ENCODE measurements around the gene DDR2.

The DDR2 gene

DNA sequence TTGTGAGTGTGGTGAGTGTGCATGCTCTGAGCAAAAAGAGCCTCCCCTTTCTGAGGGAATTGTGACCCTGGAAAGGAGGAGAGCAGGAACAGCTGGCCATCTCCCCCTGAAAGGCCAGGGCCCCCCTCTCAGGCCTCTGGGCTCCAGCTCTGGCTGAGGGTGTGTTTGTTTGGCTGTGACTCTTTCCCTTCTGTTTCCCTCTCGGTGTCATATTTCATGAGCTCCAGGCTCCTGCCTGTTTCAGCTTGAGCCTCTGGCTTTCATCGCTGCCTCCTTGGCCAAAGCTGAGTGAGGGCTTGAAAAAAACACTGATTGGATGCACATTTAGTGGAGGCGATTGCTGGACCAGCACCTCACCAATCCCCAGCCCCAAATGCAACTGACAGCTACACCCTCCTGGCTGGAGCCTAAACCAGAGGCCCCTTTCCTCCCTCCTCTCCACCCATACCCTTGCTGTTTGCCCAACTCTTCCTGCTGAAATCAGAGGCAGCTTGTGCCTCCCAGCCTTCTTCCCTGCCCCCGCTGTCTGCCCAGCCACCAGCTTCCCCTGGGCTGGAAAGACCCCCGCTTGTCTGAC is 64.1 kb downstream of the DDR2 start:
- Histone ChIP-seq H3K79me2 (ENCODE audit: low read length) (no peaks in the 10 kb centered on the region), H3K27me3 (ENCODE audit: low read depth, low read length) (no peaks in the 10 kb centered on the region), H3K27ac (ENCODE audit: low read length) (no peak overlapping the region), H3K4me2 (ENCODE audit: low read length) (no peak overlapping the region), H3K36me3 (replicated peaks; ENCODE audit: low read depth, low read length) (no peaks in the 10 kb centered on the region), H3K9me3 (ENCODE audit: insufficient read depth, low read length) (no peaks in the 10 kb centered on the region), H2AFZ (ENCODE audit: low read depth, low read length) (no peak overlapping the region), H3K9ac (ENCODE audit: low read length) (no peak overlapping the region), H4K20me1 (ENCODE audit: insufficient read depth, low read length) (no peaks in the 10 kb centered on the region), H3K4me3 (ENCODE audit: low read length) (no peak overlapping the region), H3K4me1 (ENCODE audit: low read length) (0 out of 2 replicates have a peak, but pooled peaks cover 4% of the 10 kb centered on the region)
- TF ChIP-seq, protein P1, sequence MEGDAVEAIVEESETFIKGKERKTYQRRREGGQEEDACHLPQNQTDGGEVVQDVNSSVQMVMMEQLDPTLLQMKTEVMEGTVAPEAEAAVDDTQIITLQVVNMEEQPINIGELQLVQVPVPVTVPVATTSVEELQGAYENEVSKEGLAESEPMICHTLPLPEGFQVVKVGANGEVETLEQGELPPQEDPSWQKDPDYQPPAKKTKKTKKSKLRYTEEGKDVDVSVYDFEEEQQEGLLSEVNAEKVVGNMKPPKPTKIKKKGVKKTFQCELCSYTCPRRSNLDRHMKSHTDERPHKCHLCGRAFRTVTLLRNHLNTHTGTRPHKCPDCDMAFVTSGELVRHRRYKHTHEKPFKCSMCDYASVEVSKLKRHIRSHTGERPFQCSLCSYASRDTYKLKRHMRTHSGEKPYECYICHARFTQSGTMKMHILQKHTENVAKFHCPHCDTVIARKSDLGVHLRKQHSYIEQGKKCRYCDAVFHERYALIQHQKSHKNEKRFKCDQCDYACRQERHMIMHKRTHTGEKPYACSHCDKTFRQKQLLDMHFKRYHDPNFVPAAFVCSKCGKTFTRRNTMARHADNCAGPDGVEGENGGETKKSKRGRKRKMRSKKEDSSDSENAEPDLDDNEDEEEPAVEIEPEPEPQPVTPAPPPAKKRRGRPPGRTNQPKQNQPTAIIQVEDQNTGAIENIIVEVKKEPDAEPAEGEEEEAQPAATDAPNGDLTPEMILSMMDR (IDR thresholded peaks at IDR 0.05; ENCODE audit: low read depth, low read length) = no peak
- TF ChIP-seq EZH2phosphoT487 (IDR thresholded peaks at IDR 0.05; ENCODE audit: low read depth) = no peak

DNA sequence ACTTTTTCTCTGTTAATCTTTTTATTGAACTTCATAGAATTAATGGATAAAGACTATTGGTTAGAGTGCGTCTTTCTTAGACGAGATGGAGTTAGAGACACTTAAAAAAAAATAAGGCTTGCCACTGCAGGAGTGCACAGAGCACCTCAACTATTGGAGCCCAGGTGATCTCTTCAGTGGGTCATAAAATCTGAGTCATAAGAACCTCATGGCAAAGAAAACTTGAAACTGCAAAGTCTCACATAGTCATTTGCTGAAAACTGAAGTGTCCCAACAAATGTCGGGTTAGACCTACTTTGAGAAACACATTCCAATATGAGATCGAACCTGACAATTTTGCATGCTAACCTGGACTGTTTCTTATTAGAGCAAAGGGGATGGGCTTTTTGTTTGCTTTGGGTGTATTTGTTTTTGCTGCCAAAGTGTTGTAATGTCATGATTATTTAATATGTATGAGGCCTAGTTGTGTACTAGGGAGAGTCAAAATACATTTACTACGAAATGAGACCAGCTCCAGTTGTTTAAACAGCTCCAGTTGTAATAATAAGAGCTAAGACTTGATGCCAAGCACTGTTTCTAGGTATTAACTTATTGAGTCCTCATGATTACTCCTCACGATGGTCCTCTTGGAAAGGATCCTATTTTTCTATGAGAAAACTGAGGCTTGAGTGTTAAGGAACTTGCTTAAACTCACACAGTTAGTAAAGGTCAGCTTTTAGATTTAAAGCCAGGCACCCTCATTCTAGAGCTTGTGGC is 65.1 kb downstream of the DDR2 start:
- Histone ChIP-seq H3K9ac (ENCODE audit: low read length) (no peak overlapping the region), H3K4me2 (ENCODE audit: low read length) (no peak overlapping the region), H3K4me3 (ENCODE audit: low read length) (no peak overlapping the region), H3K36me3 (replicated peaks; ENCODE audit: low read depth, low read length) (no peaks in the 10 kb centered on the region), H3K79me2 (ENCODE audit: low read length) (no peaks in the 10 kb centered on the region), H3K27ac (ENCODE audit: low read length) (no peak overlapping the region), H3K9me3 (ENCODE audit: insufficient read depth, low read length) (no peaks in the 10 kb centered on the region), H4K20me1 (ENCODE audit: insufficient read depth, low read length) (no peaks in the 10 kb centered on the region), H2AFZ (ENCODE audit: low read depth, low read length) (no peak overlapping the region), H3K27me3 (ENCODE audit: low read depth, low read length) (no peaks in the 10 kb centered on the region), H3K4me1 (ENCODE audit: low read length) (peaks cover 4% of the 10 kb centered on the region; the same call in 1 of the 2 replicates)
- TF ChIP-seq, protein P1 (IDR thresholded peaks at IDR 0.05; ENCODE audit: low read depth, low read length) = no peak
- no peak for TF ChIP-seq EZH2phosphoT487 (IDR thresholded peaks at IDR 0.05; ENCODE audit: low read depth)

DNA sequence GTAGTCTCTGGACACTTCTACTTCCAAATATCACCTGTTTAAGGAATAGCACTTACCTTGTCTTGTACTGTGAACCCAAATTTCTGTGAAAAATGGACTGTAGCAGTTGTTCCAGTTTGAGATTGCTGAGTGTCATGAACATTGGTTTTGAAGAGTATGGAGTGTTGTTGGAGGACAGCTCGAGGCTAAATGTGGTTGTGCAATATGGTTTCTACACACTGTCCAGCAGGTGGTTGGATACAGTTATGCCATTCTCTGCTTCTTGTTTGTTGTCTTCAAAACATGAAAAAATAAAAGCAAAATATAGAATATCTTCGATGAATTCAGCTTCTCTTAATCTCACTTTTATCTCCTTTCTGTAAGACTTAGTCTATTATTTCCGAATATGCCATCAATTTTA is 67.1 kb downstream of the DDR2 start:
- Histone ChIP-seq H3K27ac (ENCODE audit: low read length) (no peak overlapping the region), H3K4me2 (ENCODE audit: low read length) (no peak overlapping the region), H3K9me3 (ENCODE audit: insufficient read depth, low read length) (no peaks in the 10 kb centered on the region), H2AFZ (ENCODE audit: low read depth, low read length) (no peak overlapping the region), H3K36me3 (replicated peaks; ENCODE audit: low read depth, low read length) (no peaks in the 10 kb centered on the region), H4K20me1 (ENCODE audit: insufficient read depth, low read length) (no peaks in the 10 kb centered on the region), H3K79me2 (ENCODE audit: low read length) (no peaks in the 10 kb centered on the region), H3K4me1 (ENCODE audit: low read length) (peaks cover 4% of the 10 kb centered on the region; the same call in 1 of the 2 replicates), H3K4me3 (ENCODE audit: low read length) (no peak overlapping the region), H3K9ac (ENCODE audit: low read length) (no peak overlapping the region), H3K27me3 (ENCODE audit: low read depth, low read length) (no peaks in the 10 kb centered on the region)
- TF ChIP-seq, protein P1 (IDR thresholded peaks at IDR 0.05; ENCODE audit: low read depth, low read length) = no peak
- TF ChIP-seq EZH2phosphoT487 (IDR thresholded peaks at IDR 0.05; ENCODE audit: low read depth) = no peak

- Histone ChIP-seq H4K20me1 (ENCODE audit: insufficient read depth, low read length) (no peaks in the 10 kb centered on the region), H3K9me3 (ENCODE audit: insufficient read depth, low read length) (no peaks in the 10 kb centered on the region), H3K4me1 (ENCODE audit: low read length) (peaks cover 4% of the 10 kb centered on the region; the same call in 1 of the 2 replicates), H3K36me3 (replicated peaks; ENCODE audit: low read depth, low read length) (no peaks in the 10 kb centered on the region), H3K4me3 (ENCODE audit: low read length) (no peak overlapping the region), H3K27ac (ENCODE audit: low read length) (no peak overlapping the region), H3K27me3 (ENCODE audit: low read depth, low read length) (no peaks in the 10 kb centered on the region), H3K79me2 (ENCODE audit: low read length) (no peaks in the 10 kb centered on the region), H3K4me2 (ENCODE audit: low read length) (no peak overlapping the region), H2AFZ (ENCODE audit: low read depth, low read length) (no peak overlapping the region), H3K9ac (ENCODE audit: low read length) (no peak overlapping the region)
- no peak for TF ChIP-seq EZH2phosphoT487 (IDR thresholded peaks at IDR 0.05; ENCODE audit: low read depth)
- TF ChIP-seq, protein P1 (IDR thresholded peaks at IDR 0.05; ENCODE audit: low read depth, low read length) = no peak
Observed at GRCh38 chr1:162700131-162700530, 67.9 kb downstream of the DDR2 start.

Measured in OCI-LY3 (cell line).